Upper lobe of left lung (tissue), 6 donors: Measurements from ENCODE around the gene PPBP. TPM values are rescaled to one million over a fixed set of nuclear protein-coding genes. Genes with fewer than 3 reads are reported as not detected.
"Not testable (repeated sequence)": the region's sequence is repeated elsewhere in the genome, so short reads cannot be mapped to it uniquely, and the experiment has no call there.

ENCODE experiments used
- ATAC-seq, 2 donors: fragments of 200-7000 bp; cut with Tn5 transposase; one replicate each; pipeline ENCODE4 v1.9.1; 2022; ENCODE audit warnings: mild to moderate bottlenecking in 2 of 2, moderate library complexity in 2 of 2; ENCODE audit not compliant: low FRiP score in 2 of 2
- DNase-seq, 2 donors: peaks; one replicate each; pipeline ENCODE4 v3.0.0-alpha.2; 2019 to 2020
- H3K27ac ChIP-seq, 4 donors: fragments of 200-600 bp; sonication (generic); one replicate each; pipeline ENCODE4 v1.5.1; 2016 to 2019
- H3K27me3 ChIP-seq, 4 donors: fragments of 200-600 bp; sonication (generic); one replicate each; pipeline ENCODE4 v1.5.1; 2017 to 2019
- H3K36me3 ChIP-seq, 4 donors: fragments of 200-600 bp; sonication (generic); one replicate each; pipeline ENCODE4 v1.5.1; 2016 to 2019
- H3K4me1 ChIP-seq, 4 donors: fragments of 200-600 bp; sonication (generic); one replicate each; pipeline ENCODE4 v1.5.1; 2018 to 2019
- H3K4me3 ChIP-seq, 4 donors: fragments of 200-600 bp; sonication (generic); one replicate each; pipeline ENCODE4 v1.5.1; 2017 to 2019; ENCODE audit warnings: mild to moderate bottlenecking in 2 of 4, moderate library complexity in 1 of 4
- H3K9me3 ChIP-seq, 4 donors: fragments of 200-600 bp; sonication (generic); one replicate each; pipeline ENCODE4 v1.5.1; 2018 to 2019
- EP300 ChIP-seq, 4 donors: sonication (generic); formaldehyde crosslinking; IDR thresholded peaks; one replicate each; pipeline ENCODE4 v1.5.1; 2017; ENCODE audit warnings: antibody characterized with exemption in 4 of 4, control low read depth in 2 of 4
- POLR2A ChIP-seq, 4 donors: fragments of 450-650 bp; IDR thresholded peaks; one replicate each; pipeline ENCODE4 v1.5.1; 2016 to 2017; ENCODE audit warnings: antibody characterized with exemption in 4 of 4, mild to moderate bottlenecking in 2 of 4
- POLR2AphosphoS5 ChIP-seq, 2 donors: sonication (generic); formaldehyde crosslinking; IDR thresholded peaks; one replicate each; pipeline ENCODE4 v1.5.1; 2017; ENCODE audit warnings: antibody characterized with exemption in 2 of 2
- WGBS, 2 donors: methylation state at CpG; one replicate each; pipeline ENCODE4 v1.1.5; 2017 to 2018; 5-methylcytosine and 5-hydroxymethylcytosine counted together
- total RNA-seq, 6 donors: library from RNA; depleted of rRNA in 4 of 6; stranded (reverse); fragments of >200 nt in 4 of 6; gene quantifications; one replicate each; pipeline versions ENCODE4 v1.1.0 to v1.2.1, GENCODE V29; 2016 to 2021
- TF ChIP-seq, protein P1 (sequence below), 6 experiments: fragments of 450-650 bp in 4 of 6; fragments of 200-600 bp in 2 of 6; sonication (generic) in 2 of 6; IDR thresholded peaks; one replicate each; pipeline ENCODE4 v1.5.1; 2016 to 2019; ENCODE audit warnings: antibody characterized with exemption in 6 of 6
- donor health status: DM: no; HTN: no; CAD: no; lungs with moderate emphysema.
- donor health status: DM: no; HTN: yes; CAD: no; lungs with severe emphysema.

The PPBP gene
- total RNA-seq, 6 donors from 2014 or later = 1.4 to 32.2 (median 6.0) TPM; not detected in 1

- DNase-seq (no peak), ATAC-seq (no peak)
- Histone ChIP-seq H3K27ac (no peak overlapping the region), H3K36me3 (no peaks in the 10 kb centered on the region), H3K27me3 (no peaks in the 10 kb centered on the region), H3K4me3 (no peak overlapping the region), H3K9me3 (peaks cover 0 to 10% (median 0%) of the 10 kb centered on the region in 4 donors), H3K4me1 (no peaks in the 10 kb centered on the region)
- TF ChIP-seq EP300 (IDR thresholded peaks at IDR 0.05) (no peak), POLR2AphosphoS5 (IDR thresholded peaks at IDR 0.05) (no peak), POLR2A (IDR thresholded peaks at IDR 0.05) (no peak)
- TF ChIP-seq, protein P1, sequence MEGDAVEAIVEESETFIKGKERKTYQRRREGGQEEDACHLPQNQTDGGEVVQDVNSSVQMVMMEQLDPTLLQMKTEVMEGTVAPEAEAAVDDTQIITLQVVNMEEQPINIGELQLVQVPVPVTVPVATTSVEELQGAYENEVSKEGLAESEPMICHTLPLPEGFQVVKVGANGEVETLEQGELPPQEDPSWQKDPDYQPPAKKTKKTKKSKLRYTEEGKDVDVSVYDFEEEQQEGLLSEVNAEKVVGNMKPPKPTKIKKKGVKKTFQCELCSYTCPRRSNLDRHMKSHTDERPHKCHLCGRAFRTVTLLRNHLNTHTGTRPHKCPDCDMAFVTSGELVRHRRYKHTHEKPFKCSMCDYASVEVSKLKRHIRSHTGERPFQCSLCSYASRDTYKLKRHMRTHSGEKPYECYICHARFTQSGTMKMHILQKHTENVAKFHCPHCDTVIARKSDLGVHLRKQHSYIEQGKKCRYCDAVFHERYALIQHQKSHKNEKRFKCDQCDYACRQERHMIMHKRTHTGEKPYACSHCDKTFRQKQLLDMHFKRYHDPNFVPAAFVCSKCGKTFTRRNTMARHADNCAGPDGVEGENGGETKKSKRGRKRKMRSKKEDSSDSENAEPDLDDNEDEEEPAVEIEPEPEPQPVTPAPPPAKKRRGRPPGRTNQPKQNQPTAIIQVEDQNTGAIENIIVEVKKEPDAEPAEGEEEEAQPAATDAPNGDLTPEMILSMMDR (IDR thresholded peaks at IDR 0.05) = no peak
Observed at GRCh38 chr4:73970945-73971344, 17.0 kb downstream of the PPBP start.

DNA sequence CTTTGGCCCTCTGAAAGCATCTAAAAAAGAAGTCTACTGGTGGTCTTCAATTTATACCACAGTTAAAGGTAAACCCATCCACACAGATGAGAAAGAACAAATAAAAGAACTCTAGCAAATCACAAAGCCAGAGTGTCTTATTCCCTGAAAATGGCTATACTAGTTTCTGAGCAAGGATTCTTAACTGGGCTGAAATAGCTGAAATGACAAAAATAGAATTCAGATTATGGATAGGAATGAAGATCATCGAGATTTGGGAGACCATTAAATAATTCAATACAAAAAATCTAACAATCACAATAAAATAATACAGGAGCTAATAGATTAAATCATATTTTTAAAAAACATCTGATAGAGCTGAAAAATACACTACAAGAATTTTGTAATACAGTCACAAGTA is 18.0 kb downstream of the PPBP start:
- ATAC-seq (no peak), DNase-seq (no peak)
- TF ChIP-seq EP300 (IDR thresholded peaks at IDR 0.05) (no peak), POLR2AphosphoS5 (IDR thresholded peaks at IDR 0.05) (no peak), POLR2A (IDR thresholded peaks at IDR 0.05) (no peak)
- TF ChIP-seq, protein P1 (IDR thresholded peaks at IDR 0.05) = no peak
- Histone ChIP-seq H3K27ac (no peak overlapping the region), H3K4me1 (no peaks in the 10 kb centered on the region), H3K4me3 (no peak overlapping the region), H3K27me3 (no peaks in the 10 kb centered on the region), H3K36me3 (no peaks in the 10 kb centered on the region), H3K9me3 (peaks cover 0 to 7% (median 0%) of the 10 kb centered on the region in 4 donors)
- WGBS, 2 donors = 79 to 85% methylated on average over 1 of the region's 1 CpG

- TF ChIP-seq POLR2AphosphoS5 (IDR thresholded peaks at IDR 0.05) = no peak
- TF ChIP-seq POLR2A (IDR thresholded peaks at IDR 0.05) = no peak
- no peak for TF ChIP-seq EP300 (IDR thresholded peaks at IDR 0.05)
- TF ChIP-seq, protein P1 (IDR thresholded peaks at IDR 0.05) = no peak
- no peaks in the 10 kb centered on the region for H3K4me1 ChIP-seq
- H3K9me3 ChIP-seq = peaks cover 0 to 5% (median 0%) of the 10 kb centered on the region in 4 donors
- H3K27ac ChIP-seq = no peak overlapping the region
- ATAC-seq (no peak), DNase-seq (no peak)
- no peaks in the 10 kb centered on the region for H3K36me3 ChIP-seq
- no peaks in the 10 kb centered on the region for H3K27me3 ChIP-seq
- H3K4me3 ChIP-seq = no peak overlapping the region
Observed at GRCh38 chr4:73967866-73968265, 20.1 kb downstream of the PPBP start.

GRCh38 chr4:73964862-73965611 is 23.0 kb downstream of the PPBP start:
- Histone ChIP-seq H3K27ac (no peak overlapping the region), H3K27me3 (no peaks in the 10 kb centered on the region), H3K4me1 (no peaks in the 10 kb centered on the region), H3K36me3 (no peaks in the 10 kb centered on the region), H3K9me3 (peaks cover 3 to 8% (median 8%) of the 10 kb centered on the region in 4 donors), H3K4me3 (no peak overlapping the region)
- 55% methylated on average over 6 to 7 of the region's 7 CpGs for WGBS, 2 donors
- peak in 1 of 2 donors; percentile 34 for DNase-seq
- ATAC-seq = peak; percentile 38 to 50
- no peak for TF ChIP-seq POLR2A (IDR thresholded peaks at IDR 0.05)
- TF ChIP-seq EP300 (IDR thresholded peaks at IDR 0.05) = no peak
- TF ChIP-seq, protein P1 (IDR thresholded peaks at IDR 0.05) = peak in 5 of 6 experiments; percentile 19 to 49 (median 39)
- no peak for TF ChIP-seq POLR2AphosphoS5 (IDR thresholded peaks at IDR 0.05)

- 77 to 79% methylated on average over 2 of the region's 2 CpGs for WGBS, 2 donors
- DNase-seq = no peak
- peaks cover 3 to 9% (median 8%) of the 10 kb centered on the region in 4 donors for H3K9me3 ChIP-seq
- H3K4me3 ChIP-seq = no peak overlapping the region
- no peak for ATAC-seq
- H3K4me1 ChIP-seq = no peaks in the 10 kb centered on the region
- TF ChIP-seq, protein P1 (IDR thresholded peaks at IDR 0.05) = no peak
- TF ChIP-seq POLR2A (IDR thresholded peaks at IDR 0.05) (no peak), POLR2AphosphoS5 (IDR thresholded peaks at IDR 0.05) (no peak), EP300 (IDR thresholded peaks at IDR 0.05) (no peak)
- no peaks in the 10 kb centered on the region for H3K27me3 ChIP-seq
- no peak overlapping the region for H3K27ac ChIP-seq
- H3K36me3 ChIP-seq = no peaks in the 10 kb centered on the region
Observed at GRCh38 chr4:73962724-73963123, 25.3 kb downstream of the PPBP start.

DNA sequence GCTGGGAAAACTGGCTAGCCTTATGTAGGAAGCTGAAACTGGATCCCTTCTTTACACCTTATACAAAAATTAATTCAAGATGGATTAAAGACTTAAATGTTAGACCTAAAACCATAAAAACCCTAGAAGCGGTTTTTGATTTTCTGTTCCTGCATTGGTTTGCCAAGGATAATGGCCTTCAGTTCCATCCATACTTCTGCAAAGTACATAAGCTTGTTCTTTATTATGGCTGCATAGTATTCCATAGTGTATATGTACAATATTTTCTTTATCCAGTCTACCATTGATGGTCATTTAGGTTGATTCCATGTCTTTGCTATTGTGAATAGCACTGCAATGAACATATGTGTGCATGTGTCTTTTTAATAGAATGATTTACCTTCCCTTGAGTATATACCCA is 28.9 kb downstream of the PPBP start:
- not testable (repeated sequence) for H3K36me3 ChIP-seq, H3K27ac ChIP-seq, H3K4me3 ChIP-seq, DNase-seq, H3K27me3 ChIP-seq, ATAC-seq, H3K9me3 ChIP-seq, H3K4me1 ChIP-seq
- WGBS, 2 donors = 93 to 97% methylated on average over 1 of the region's 1 CpG
